ENCODE results near the gene SLC5A5.

GRCh38 chr19:17877696-17878095, 6.0 kb downstream of the SLC5A5 start:
- no peak for TF ChIP-seq CTCF (IDR thresholded peaks at IDR 0.05)
- no peak for TF ChIP-seq GABPA (IDR thresholded peaks at IDR 0.05; ENCODE audit: low read depth)
- no peak for TF ChIP-seq EZH2phosphoT487 (IDR thresholded peaks at IDR 0.05; ENCODE audit: borderline replicate concordance, low read depth)
- no peak for TF ChIP-seq SMC3 (IDR thresholded peaks at IDR 0.05; ENCODE audit: low read depth, low read length)
- no peak for TF ChIP-seq RCOR1 (IDR thresholded peaks at IDR 0.05; ENCODE audit: low read length)
- TF ChIP-seq PBX3 (IDR thresholded peaks at IDR 0.05) = no peak
- TF ChIP-seq REST (IDR thresholded peaks at IDR 0.05; ENCODE audit: low read depth, low read length) = no peak
- TF ChIP-seq TCF12 (IDR thresholded peaks at IDR 0.05) = no peak
- no peak for TF ChIP-seq POLR2AphosphoS5 (IDR thresholded peaks at IDR 0.05; ENCODE audit: low read depth, low read length)
- TF ChIP-seq IRF3 (IDR thresholded peaks at IDR 0.05; ENCODE audit: low read depth, low read length) = no peak
- TF ChIP-seq EP300 (IDR thresholded peaks at IDR 0.05; ENCODE audit: borderline replicate concordance in 1 of 2, low read depth in 1 of 2, low read length in 1 of 2) = no peak
- TF ChIP-seq FOSL2 (IDR thresholded peaks at IDR 0.05; ENCODE audit: borderline replicate concordance, low read depth) = no peak
